Measurements from ENCODE around the gene KRT7. TPM values are rescaled to one million over a fixed set of nuclear protein-coding genes. Genes with fewer than 3 reads are reported as not detected.

The KRT7 gene
- total and polyA plus RNA-seq, 5 donors, result 0.16 to 3.0 (median 1.0) TPM; not detected in 1

DNA sequence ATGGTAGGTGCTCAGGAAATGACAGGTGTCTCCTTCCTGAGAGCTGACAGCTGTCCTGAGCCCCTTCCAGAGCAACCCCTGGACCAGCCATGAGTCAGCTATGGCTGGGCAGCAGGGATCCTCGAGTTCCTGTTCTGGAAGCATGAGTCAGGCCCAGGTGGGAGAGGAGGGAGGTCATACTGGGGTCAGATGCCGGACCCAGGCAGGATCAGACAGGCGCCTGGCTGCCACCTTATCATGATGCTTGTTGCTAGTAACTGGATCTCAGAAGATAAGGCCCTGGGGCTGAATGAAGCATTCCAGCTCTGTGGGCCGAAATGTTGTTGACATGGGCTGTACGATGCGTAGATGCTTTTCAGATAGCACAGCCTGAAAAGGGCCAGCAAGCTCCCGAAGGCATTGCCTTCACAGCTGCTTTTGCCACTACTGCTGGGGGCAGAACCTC, 17.4 kb upstream of the KRT7 start:
- intact Hi-C loops (cut with DNase I), result no loop called here
- H3K27ac ChIP-seq (ENCODE audit: low read length), result no peak overlapping the region
- 39% methylated on average over 7 of the region's 7 CpGs for WGBS
- no peak for ATAC-seq
- H3K4me1 ChIP-seq (ENCODE audit: control insufficient read depth, insufficient read depth, low read length), result no peaks in the 10 kb centered on the region
- H3K4me3 ChIP-seq (ENCODE audit: low read length), result no peak overlapping the region
- no peaks in the 10 kb centered on the region for H3K27me3 ChIP-seq (ENCODE audit: control insufficient read depth, insufficient read depth)
- H3K9me3 ChIP-seq (ENCODE audit: control insufficient read depth, low read length), result no peaks in the 10 kb centered on the region
- DNase-seq, result no peak

DNA sequence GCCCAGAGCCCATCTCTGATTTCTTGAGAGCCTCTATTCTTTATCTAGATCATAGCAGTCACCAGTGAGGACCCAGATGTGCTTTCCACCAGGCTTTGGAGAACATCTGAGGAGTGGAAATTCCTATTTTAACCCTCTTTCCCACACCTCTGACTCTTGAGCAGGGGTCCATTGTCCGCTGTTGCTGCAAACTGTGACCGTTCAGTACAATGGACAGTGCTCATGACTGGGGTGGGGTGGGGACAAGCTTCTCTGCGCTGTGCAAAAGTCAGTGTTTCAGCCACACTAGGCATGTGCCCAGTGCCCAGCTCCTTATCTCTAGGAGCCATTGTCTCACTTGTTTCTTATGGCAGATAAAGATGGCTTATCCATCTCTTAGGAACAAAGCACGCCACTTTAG, 16.9 kb upstream of the KRT7 start:
- Histone ChIP-seq H3K27me3 (ENCODE audit: control insufficient read depth, insufficient read depth) (no peaks in the 10 kb centered on the region), H3K9me3 (ENCODE audit: control insufficient read depth, low read length) (no peaks in the 10 kb centered on the region), H3K4me3 (ENCODE audit: low read length) (no peak overlapping the region), H3K27ac (ENCODE audit: low read length) (no peak overlapping the region), H3K4me1 (ENCODE audit: control insufficient read depth, insufficient read depth, low read length) (no peaks in the 10 kb centered on the region)
- no peak for ATAC-seq
- DNase-seq, result no peak
- WGBS, result 58% methylated on average over 4 of the region's 4 CpGs
- intact Hi-C loops (cut with DNase I), result no loop called here

GRCh38 chr12:52216807-52217206, 16.2 kb upstream of the KRT7 start:
- Histone ChIP-seq H3K27ac (ENCODE audit: low read length) (no peak overlapping the region), H3K4me3 (ENCODE audit: low read length) (no peak overlapping the region), H3K27me3 (ENCODE audit: control insufficient read depth, insufficient read depth) (no peaks in the 10 kb centered on the region), H3K4me1 (ENCODE audit: control insufficient read depth, insufficient read depth, low read length) (no peaks in the 10 kb centered on the region), H3K9me3 (ENCODE audit: control insufficient read depth, low read length) (no peaks in the 10 kb centered on the region)
- ATAC-seq (no peak), DNase-seq (peak in 2 of 3 donors; percentile 69 to 71)
- intact Hi-C loops (cut with DNase I), result no loop called here
- 27% methylated on average over 1 of the region's 1 CpG for WGBS

DNA sequence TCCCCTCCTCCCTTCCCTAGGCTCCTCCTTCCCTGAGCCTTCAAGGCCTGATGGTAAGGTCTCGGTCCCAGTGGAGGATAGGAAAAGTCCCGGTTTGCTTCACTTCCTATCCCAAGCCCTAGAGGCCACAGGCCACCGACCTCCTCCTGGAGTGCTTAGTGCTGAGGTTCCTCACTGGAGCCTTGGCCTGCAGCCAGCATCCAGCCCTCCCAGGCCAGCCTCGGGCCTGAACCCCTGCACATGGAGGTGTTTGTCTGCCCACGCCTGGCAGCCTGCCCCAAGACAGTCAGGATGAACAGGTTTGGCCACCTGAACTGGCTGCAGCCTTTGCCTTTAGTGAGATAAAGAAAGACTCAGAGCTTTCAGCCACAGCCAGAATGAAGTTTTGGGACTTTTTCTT, 15.8 kb upstream of the KRT7 start:
- Histone ChIP-seq H3K4me1 (ENCODE audit: control insufficient read depth, insufficient read depth, low read length) (no peaks in the 10 kb centered on the region), H3K27ac (ENCODE audit: low read length) (no peak overlapping the region), H3K4me3 (ENCODE audit: low read length) (no peak overlapping the region), H3K27me3 (ENCODE audit: control insufficient read depth, insufficient read depth) (no peaks in the 10 kb centered on the region), H3K9me3 (ENCODE audit: control insufficient read depth, low read length) (no peaks in the 10 kb centered on the region)
- DNase-seq (peak; percentile 38 to 85 (median 78)), ATAC-seq (peak; percentile 44 to 69)
- 29% methylated on average over 5 of the region's 5 CpGs for WGBS
- intact Hi-C loops (cut with DNase I), result no loop called here

DNA sequence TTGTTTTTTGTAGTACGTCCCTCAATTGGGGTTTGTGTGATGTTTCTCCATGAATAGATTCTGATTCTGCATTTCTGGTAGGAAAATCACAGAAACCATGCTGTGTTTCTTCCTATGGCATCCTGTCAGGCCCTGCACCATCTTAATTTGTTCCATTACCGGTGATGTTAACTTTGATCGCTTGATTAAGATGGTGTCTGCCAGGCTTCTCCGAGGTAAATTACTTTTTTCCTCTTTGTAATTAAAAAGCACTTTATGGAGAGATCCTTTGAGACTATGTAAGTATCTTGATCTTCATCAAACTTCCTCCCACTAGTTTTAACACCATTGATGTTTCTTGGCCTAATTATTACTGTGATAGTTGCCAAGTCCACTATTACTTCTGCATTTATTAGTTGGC, 15.0 kb upstream of the KRT7 start:
- no peak overlapping the region for H3K4me3 ChIP-seq (ENCODE audit: low read length)
- intact Hi-C loops (cut with DNase I), result no loop called here
- ATAC-seq (no peak), DNase-seq (no peak)
- H3K27ac ChIP-seq (ENCODE audit: low read length), result no peak overlapping the region
- H3K4me1 ChIP-seq (ENCODE audit: control insufficient read depth, insufficient read depth, low read length), result no peaks in the 10 kb centered on the region
- no peaks in the 10 kb centered on the region for H3K9me3 ChIP-seq (ENCODE audit: control insufficient read depth, low read length)
- no peaks in the 10 kb centered on the region for H3K27me3 ChIP-seq (ENCODE audit: control insufficient read depth, insufficient read depth)
- 88% methylated on average over 4 of the region's 4 CpGs for WGBS

GRCh38 chr12:52220477-52220876, 12.6 kb upstream of the KRT7 start:
- Histone ChIP-seq H3K4me3 (ENCODE audit: low read length) (no peak overlapping the region), H3K9me3 (ENCODE audit: control insufficient read depth, low read length) (no peaks in the 10 kb centered on the region), H3K4me1 (ENCODE audit: control insufficient read depth, insufficient read depth, low read length) (no peaks in the 10 kb centered on the region), H3K27ac (ENCODE audit: low read length) (no peak overlapping the region), H3K27me3 (ENCODE audit: control insufficient read depth, insufficient read depth) (no peaks in the 10 kb centered on the region)
- ATAC-seq (no peak), DNase-seq (no peak)
- WGBS, result 79% methylated on average over 3 of the region's 3 CpGs
- intact Hi-C loops (cut with DNase I), result no loop called here

- no peak overlapping the region for H3K4me3 ChIP-seq (ENCODE audit: low read length)
- H3K4me1 ChIP-seq (ENCODE audit: control insufficient read depth, insufficient read depth, low read length), result no peaks in the 10 kb centered on the region
- H3K9me3 ChIP-seq (ENCODE audit: control insufficient read depth, low read length), result no peaks in the 10 kb centered on the region
- 68% methylated on average over 4 of the region's 4 CpGs for WGBS
- H3K27me3 ChIP-seq (ENCODE audit: control insufficient read depth, insufficient read depth), result no peaks in the 10 kb centered on the region
- no peak for DNase-seq
- intact Hi-C loops (cut with DNase I), result no loop called here
- no peak overlapping the region for H3K27ac ChIP-seq (ENCODE audit: low read length)
- no peak for ATAC-seq
Observed at GRCh38 chr12:52221070-52221781, 11.8 kb upstream of the KRT7 start.

GRCh38 chr12:52221912-52222457, 11.1 kb upstream of the KRT7 start:
- no peaks in the 10 kb centered on the region for H3K4me1 ChIP-seq (ENCODE audit: control insufficient read depth, insufficient read depth, low read length)
- ATAC-seq (peak in 1 of 2 donors; percentile 41), DNase-seq (peak in 1 of 3 donors; percentile 84)
- H3K4me3 ChIP-seq (ENCODE audit: low read length), result no peak overlapping the region
- intact Hi-C loops (cut with DNase I), result no loop called here
- H3K9me3 ChIP-seq (ENCODE audit: control insufficient read depth, low read length), result no peaks in the 10 kb centered on the region
- WGBS, result 14% methylated on average over 8 of the region's 8 CpGs
- no peak overlapping the region for H3K27ac ChIP-seq (ENCODE audit: low read length)
- H3K27me3 ChIP-seq (ENCODE audit: control insufficient read depth, insufficient read depth), result no peaks in the 10 kb centered on the region

- Histone ChIP-seq H3K4me1 (ENCODE audit: control insufficient read depth, insufficient read depth, low read length) (no peaks in the 10 kb centered on the region), H3K27ac (ENCODE audit: low read length) (no peak overlapping the region), H3K27me3 (ENCODE audit: control insufficient read depth, insufficient read depth) (no peaks in the 10 kb centered on the region), H3K9me3 (ENCODE audit: control insufficient read depth, low read length) (no peaks in the 10 kb centered on the region), H3K4me3 (ENCODE audit: low read length) (no peak overlapping the region)
- ATAC-seq (no peak), DNase-seq (no peak)
- 93% methylated on average over 4 of the region's 4 CpGs for WGBS
- intact Hi-C loops (cut with DNase I), result no loop called here
Observed at GRCh38 chr12:52222692-52223091, 10.4 kb upstream of the KRT7 start.

DNA sequence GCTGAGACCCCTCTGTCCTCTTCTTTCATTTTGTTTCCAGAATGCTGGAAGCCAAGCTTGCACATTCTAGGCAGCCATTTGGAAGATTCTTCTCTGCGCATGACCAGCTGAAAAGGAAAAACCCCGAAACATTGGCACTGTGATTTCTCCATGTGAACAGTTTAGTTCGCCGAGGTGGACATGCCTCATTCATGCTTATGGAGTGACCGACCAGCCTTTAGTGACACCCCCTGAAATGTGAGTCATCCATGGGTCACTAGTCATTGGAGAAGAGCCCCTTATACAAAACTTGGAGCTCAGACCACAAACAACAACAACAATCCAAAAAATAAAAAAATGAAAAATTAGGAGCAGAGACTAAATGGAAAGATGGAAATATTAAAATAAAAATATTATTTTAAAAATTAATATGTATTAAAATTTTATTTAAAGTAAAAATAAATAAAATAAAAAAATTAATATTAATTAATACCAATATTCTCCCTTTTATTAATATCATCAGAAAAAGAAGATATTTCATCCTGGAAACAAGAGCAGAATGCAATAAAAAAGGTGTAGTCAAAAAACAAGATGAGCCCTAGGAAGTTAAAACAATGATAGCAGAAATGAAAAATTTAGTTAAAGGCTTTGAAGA, 9.5 kb upstream of the KRT7 start:
- Histone ChIP-seq H3K9me3 (ENCODE audit: control insufficient read depth, low read length) (no peaks in the 10 kb centered on the region), H3K27me3 (ENCODE audit: control insufficient read depth, insufficient read depth) (no peaks in the 10 kb centered on the region), H3K4me1 (ENCODE audit: control insufficient read depth, insufficient read depth, low read length) (no peaks in the 10 kb centered on the region), H3K27ac (ENCODE audit: low read length) (no peak overlapping the region), H3K4me3 (ENCODE audit: low read length) (no peak overlapping the region)
- no peak for DNase-seq
- WGBS, result 90% methylated on average over 5 of the region's 5 CpGs
- intact Hi-C loops (cut with DNase I), result no loop called here
- no peak for ATAC-seq

DNA sequence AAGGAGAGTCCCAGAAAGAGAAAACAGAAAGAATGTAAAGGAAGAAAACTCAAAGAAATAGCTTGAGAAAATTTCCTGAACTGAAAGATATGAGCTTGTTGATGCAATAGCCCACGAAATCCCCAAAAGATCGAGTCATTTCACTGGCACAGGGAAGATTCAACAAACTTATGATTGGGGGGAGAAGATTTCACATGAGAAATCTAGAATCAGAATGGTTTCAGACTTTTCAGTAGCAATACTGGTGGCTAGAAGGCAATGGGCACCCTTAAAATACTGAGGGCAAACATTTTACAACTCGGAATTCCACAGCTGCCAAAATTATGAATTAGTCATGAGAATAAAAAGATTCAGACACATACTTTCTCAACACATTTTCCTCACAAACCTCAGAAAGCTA, 8.9 kb upstream of the KRT7 start:
- 39% methylated on average over 3 of the region's 3 CpGs for WGBS
- no peak for ATAC-seq
- no peak for DNase-seq
- Histone ChIP-seq H3K27me3 (ENCODE audit: control insufficient read depth, insufficient read depth) (no peaks in the 10 kb centered on the region), H3K4me1 (ENCODE audit: control insufficient read depth, insufficient read depth, low read length) (no peaks in the 10 kb centered on the region), H3K4me3 (ENCODE audit: low read length) (no peak overlapping the region), H3K9me3 (ENCODE audit: control insufficient read depth, low read length) (no peaks in the 10 kb centered on the region), H3K27ac (ENCODE audit: low read length) (no peak overlapping the region)
- intact Hi-C loops (cut with DNase I), result no loop called here
